ENCODE measurements around the gene IFT74.

IFT74 gene

GRCh38 chr9:26946753-26947727, 9.2 kb upstream of the IFT74 start, which contains the start of gene PLAA (continued):
- TF ChIP-seq ZNF280D (tag by site-specific recombination; IDR thresholded peaks at IDR 0.05) (no peak), ZNF2 (tag by site-specific recombination; IDR thresholded peaks at IDR 0.05) (0 out of 2 replicates have a peak, but pooled peaks have one; percentile 48), SCRT2 (tag by site-specific recombination; IDR thresholded peaks at IDR 0.05) (no peak), GLIS2 (tag by site-specific recombination; IDR thresholded peaks at IDR 0.05) (no peak), IKZF3 (tag by site-specific recombination; IDR thresholded peaks at IDR 0.05) (peak; percentile 95), ZNF580 (tag by site-specific recombination; IDR thresholded peaks at IDR 0.05) (peak; percentile 51; the same call in 1 of the 2 replicates), ZNF266 (tag by site-specific recombination; IDR thresholded peaks at IDR 0.05; ENCODE audit: low read depth) (no peak), ZNF239 (tag by site-specific recombination; IDR thresholded peaks at IDR 0.05) (no peak), ZNF223 (tag by site-specific recombination; IDR thresholded peaks at IDR 0.05) (no peak), ZNF140 (tag by site-specific recombination; IDR thresholded peaks at IDR 0.05) (no peak), ZNF654 (tag by site-specific recombination; IDR thresholded peaks at IDR 0.05; ENCODE audit: low read depth) (no peak), ZNF148 (tag by site-specific recombination; IDR thresholded peaks at IDR 0.05; ENCODE audit: borderline replicate concordance) (no peak), ZNF157 (tag by site-specific recombination; IDR thresholded peaks at IDR 0.05) (no peak), ZNF623 (tag by site-specific recombination; IDR thresholded peaks at IDR 0.05) (no peak), SCRT1 (tag by site-specific recombination; IDR thresholded peaks at IDR 0.05; ENCODE audit: borderline replicate concordance) (no peak), ZBTB49 (tag by site-specific recombination; IDR thresholded peaks at IDR 0.05; ENCODE audit: low read depth) (no peak), EGR2 (tag by site-specific recombination; IDR thresholded peaks at IDR 0.05; ENCODE audit: low read depth) (no peak), ZNF629 (tag by site-specific recombination; IDR thresholded peaks at IDR 0.05) (peak; percentile 97), ZNF549 (tag by site-specific recombination; IDR thresholded peaks at IDR 0.05) (no peak), ZXDB (tag by site-specific recombination; IDR thresholded peaks at IDR 0.05) (peak; percentile 87), ZBTB21 (tag by site-specific recombination; IDR thresholded peaks at IDR 0.05) (peak; percentile 91), ZBTB1 (tag by site-specific recombination; IDR thresholded peaks at IDR 0.05) (no peak), ZBTB17 (tag by site-specific recombination; IDR thresholded peaks at IDR 0.05) (peak; percentile 96), CTCF (tag by site-specific recombination; IDR thresholded peaks at IDR 0.05) (peak; percentile 85), GFI1B (tag by site-specific recombination; IDR thresholded peaks at IDR 0.05) (no peak), ZNF416 (tag by site-specific recombination; IDR thresholded peaks at IDR 0.05) (no peak), ZNF335 (tag by site-specific recombination; conservative IDR thresholded peaks at IDR 0.05) (peak; percentile 93), ZNF76 (tag by site-specific recombination; IDR thresholded peaks at IDR 0.05; ENCODE audit: borderline replicate concordance, low read depth) (peak; percentile 89), ZNF660 (tag by site-specific recombination; IDR thresholded peaks at IDR 0.05) (no peak), ZNF558 (tag by site-specific recombination; IDR thresholded peaks at IDR 0.05) (no peak), ZNF571 (tag by site-specific recombination; IDR thresholded peaks at IDR 0.05) (no peak)

Measured in HEK293 (cell line).